Measurements from ENCODE around the gene TXNDC2. TPM values are rescaled to one million over a fixed set of nuclear protein-coding genes. Genes with fewer than 3 reads are reported as not detected.

Gene TXNDC2
- total and polyA plus RNA-seq, 9 of the 15 experiments (the other 6 are each of a cell fraction or from before 2014, with no cell fraction given): 1.2 to 4.9 (median 2.3) TPM

- TF ChIP-seq ZNF592 (IDR thresholded peaks at IDR 0.05) (no peak), ZNF263 (CRISPR knock-in tag; IDR thresholded peaks at IDR 0.05; ENCODE audit: borderline replicate concordance) (peak; percentile 46; the same call in 1 of the 2 replicates), ZNF76 (CRISPR knock-in tag; IDR thresholded peaks at IDR 0.05; ENCODE audit: borderline replicate concordance) (peak; percentile 13; the same call in 1 of the 2 replicates), RUNX1 (IDR thresholded peaks at IDR 0.05; ENCODE audit: low read depth) (no peak), FOXP4 (CRISPR knock-in tag; IDR thresholded peaks at IDR 0.05; ENCODE audit: borderline replicate concordance) (no peak), RFX1 (IDR thresholded peaks at IDR 0.05) (no peak), SMAD3 (CRISPR knock-in tag; conservative IDR thresholded peaks at IDR 0.05) (peak; percentile 88), TBP (optimal IDR thresholded peaks at IDR 0.05; ENCODE audit: low read depth, low read length) (peak; percentile 87), CREM (IDR thresholded peaks at IDR 0.05; ENCODE audit: low read depth) (no peak), MCM2 (IDR thresholded peaks at IDR 0.05; ENCODE audit: low read depth) (no peak), BDP1 (IDR thresholded peaks at IDR 0.05; ENCODE audit: insufficient read depth, insufficient read length) (no peak), CBX8 (IDR thresholded peaks at IDR 0.05; ENCODE audit: borderline replicate concordance, extremely low read depth, low read depth, low read length, poor library complexity, severe bottlenecking) (no peak), ZKSCAN1 (IDR thresholded peaks at IDR 0.05; ENCODE audit: low read depth, low read length) (no peak), AFF1 (IDR thresholded peaks at IDR 0.05; ENCODE audit: low read depth in 1 of 2, partially characterized antibody in 2 of 2) (peak in 1 of 2 experiments; percentile 98)
Observed at GRCh38 chr18:9913526-9914333, 28.0 kb downstream of the TXNDC2 start, which contains the start of gene VAPA (continued).

Data from K562 (cell line).